BJ (cell line): ENCODE data around the gene RYR1. TPM values are rescaled to one million over a fixed set of nuclear protein-coding genes. Genes with fewer than 3 reads are reported as not detected.
"Not testable (repeated sequence)": the region's sequence is repeated elsewhere in the genome, so short reads cannot be mapped to it uniquely, and the experiment has no call there.

ENCODE experiments used
- CTCF ChIA-PET: fragments of 350-600 bp; formaldehyde crosslinking; extraction: SDS; loops from one replicate; lab custom pipeline; 2021; ENCODE audit warnings: antibody characterized with exemption, inconsistent platforms; lab: Yijun Ruan, JAX
- POLR2A ChIA-PET: fragments of 300-600 bp; sonication (Branson Sonifier 250); formaldehyde crosslinking; extraction: SDS; loops from one replicate; lab custom pipeline; 2021; ENCODE audit warnings: antibody characterized with exemption; lab: Charles Lee
- DNase-seq: peaks from one replicate; pipeline ENCODE4 v3.0.0-alpha.2; 2011; ENCODE audit warnings: low read depth
- H3K27me3 ChIP-seq: 2 replicates; pipeline ENCODE4 v1.6.0; 2011; ENCODE audit warnings: low read length; ENCODE audit not compliant: control insufficient read depth, insufficient read depth
- H3K36me3 ChIP-seq: 2 replicates; pipeline ENCODE4 v1.5.1; 2011; ENCODE audit warnings: low read length; ENCODE audit not compliant: control insufficient read depth, insufficient read depth
- H3K4me3 ChIP-seq: 2 replicates; pipeline ENCODE4 v1.5.1; 2011; ENCODE audit warnings: low read depth, mild to moderate bottlenecking, control low read depth, low read length
- CTCF ChIP-seq: IDR thresholded peaks from 2 replicates; pipeline ENCODE4 v1.5.1; 2011; ENCODE audit warnings: low read depth, mild to moderate bottlenecking, control low read depth, inconsistent platforms, low read length, moderate library complexity; ENCODE audit not compliant: insufficient read depth
- polyA plus RNA-seq: library from polyadenylated mRNA; depleted of rRNA; stranded (reverse); fragments of >200 nt; gene quantifications from 2 replicates; pipeline ENCODE4 v1.2.3, GENCODE V29; 2011

RYR1 gene
- polyA plus RNA-seq, 1 experiment: 0.04 TPM

DNA sequence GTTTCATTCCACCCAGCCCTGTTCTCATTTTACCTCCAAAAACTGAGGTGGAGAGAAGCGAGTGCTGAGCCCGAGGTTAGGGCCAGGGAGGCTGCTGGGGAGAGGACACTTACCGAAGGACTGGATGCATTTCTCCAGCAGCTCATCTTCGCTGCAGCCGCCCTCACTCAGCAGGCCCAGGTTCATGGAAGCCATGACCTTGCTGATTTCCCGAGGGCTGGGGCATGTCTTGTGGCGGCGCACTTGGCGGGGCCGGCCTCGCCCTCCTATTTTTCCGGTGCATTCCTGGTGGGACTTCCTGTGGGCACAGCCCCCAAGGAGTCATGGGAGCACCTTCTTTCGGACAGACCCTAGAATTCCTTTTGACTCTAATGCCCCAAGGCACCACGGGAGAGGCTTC is 11.6 kb upstream of the RYR1 start:
- POLR2A ChIA-PET: no interaction called here
- Histone ChIP-seq H3K36me3 (no peaks in the 10 kb centered on the region), H3K27me3 (peaks cover 9% of the 10 kb centered on the region), H3K4me3 (no peak overlapping the region)
- no peak for TF ChIP-seq CTCF
- CTCF ChIA-PET: interaction anchor here (1.1 kb wide), 1 partner anchor 18 kb away, joined by 4 read pairs; no protein-coding TSS in a partner anchor
- DNase-seq: no peak

DNA sequence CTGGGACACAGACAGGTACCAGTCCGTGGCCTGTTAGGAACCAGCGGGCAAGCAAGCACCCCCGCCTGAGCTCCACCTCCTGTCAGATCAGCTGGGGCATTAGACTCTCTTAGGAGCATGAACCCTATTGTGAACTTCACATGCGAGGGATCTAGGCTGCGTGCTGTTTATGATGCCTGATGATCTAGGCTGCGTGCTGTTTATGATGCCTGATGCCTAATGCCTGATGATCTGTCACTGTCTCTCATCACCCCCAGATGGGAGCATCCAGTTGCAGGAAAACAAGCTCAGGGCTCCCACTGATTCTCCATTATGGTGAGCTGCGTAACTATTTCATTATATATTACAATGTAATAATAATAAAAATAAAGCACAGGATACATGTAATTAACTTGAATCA is 11.1 kb upstream of the RYR1 start:
- Histone ChIP-seq H3K27me3 (peaks cover 11% of the 10 kb centered on the region), H3K4me3 (no peak overlapping the region), H3K36me3 (no peaks in the 10 kb centered on the region)
- TF ChIP-seq CTCF: no peak
- CTCF ChIA-PET: interaction anchor here (1.1 kb wide), 1 partner anchor 19 kb away, joined by 4 read pairs; no protein-coding TSS in a partner anchor
- no peak for DNase-seq
- POLR2A ChIA-PET: no interaction called here

GRCh38 chr19:38424272-38424671 is 9.2 kb upstream of the RYR1 start:
- Histone ChIP-seq H3K4me3 (no peak overlapping the region), H3K27me3 (peaks cover 5% of the 10 kb centered on the region; the same call in 1 of the 2 replicates), H3K36me3 (no peaks in the 10 kb centered on the region)
- ChIA-PET POLR2A (no interaction called here), CTCF (interaction anchor here (1.2 kb wide), 1 partner anchor 156 kb away, joined by 4 read pairs; no protein-coding TSS in a partner anchor)
- no peak for DNase-seq
- no peak for TF ChIP-seq CTCF

GRCh38 chr19:38425222-38425809 is 8.2 kb upstream of the RYR1 start:
- Histone ChIP-seq H3K27me3 (peaks cover 5% of the 10 kb centered on the region; the same call in 1 of the 2 replicates), H3K36me3 (no peaks in the 10 kb centered on the region), H3K4me3 (no peak overlapping the region)
- POLR2A ChIA-PET: no interaction called here
- DNase-seq: no peak
- TF ChIP-seq CTCF: no peak
- CTCF ChIA-PET: interaction anchor here (0.6 to 1.2 kb wide), 3 partner anchors 89 to 444 kb away, joined by 3 to 4 read pairs (median 3); partner anchors contain the start of gene CATSPERG

DNA sequence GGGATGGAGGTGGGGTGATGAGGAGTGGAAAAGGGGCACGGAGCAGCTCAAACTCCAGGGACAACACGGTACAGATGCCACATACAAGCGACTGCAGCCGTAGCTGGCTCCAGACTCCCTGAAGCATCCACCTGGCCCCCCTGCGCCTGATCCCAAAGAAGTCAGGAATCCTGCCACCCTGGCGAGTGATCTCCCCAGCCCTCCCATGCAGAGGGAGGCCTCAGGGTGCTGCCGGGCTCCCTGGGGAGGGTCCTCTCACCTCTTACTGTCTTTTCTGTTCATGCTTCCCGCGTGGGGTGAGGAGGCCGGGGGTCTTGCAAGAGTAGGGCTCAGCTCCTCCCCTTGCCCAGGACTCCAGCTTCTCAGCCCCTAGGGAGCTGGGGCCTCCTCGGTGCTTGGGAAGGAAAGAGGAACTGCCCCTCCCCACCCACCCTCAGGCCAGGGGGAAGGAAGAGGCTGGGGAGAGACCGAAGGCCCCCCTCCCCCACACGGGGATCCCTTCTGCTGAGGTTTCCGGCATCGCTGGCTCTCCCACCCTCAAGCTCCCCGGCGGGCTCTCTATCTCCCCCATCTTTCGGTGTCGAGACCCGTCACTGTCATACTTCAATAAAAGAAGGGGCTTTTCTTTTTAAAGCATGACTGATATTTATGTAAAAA is 7.6 kb upstream of the RYR1 start, which contains the start of gene RASGRP4:
RASGRP4 (minus strand) TSS at position 410 of the 657 bp plus-strand sequence; CDS start at position 282, 128 bp downstream.
- ChIA-PET POLR2A (no interaction called here), CTCF (interaction anchor here (0.6 to 1.2 kb wide), 2 partner anchors 90 to 443 kb away, joined by 3 read pairs; partner anchors contain the start of gene CATSPERG)
- no peak for TF ChIP-seq CTCF
- DNase-seq: no peak
- H3K4me3 ChIP-seq: no peak within 1 kb of the TSS
- peaks cover 5% of the 10 kb centered on the region; the same call in 1 of the 2 replicates for H3K27me3 ChIP-seq
- H3K36me3 ChIP-seq: no peaks in the 10 kb centered on the region

- CTCF ChIA-PET, H3K4me3 ChIP-seq, H3K36me3 ChIP-seq, POLR2A ChIA-PET, H3K27me3 ChIP-seq, DNase-seq: not testable (repeated sequence)
Observed at GRCh38 chr19:38427035-38427677, 6.3 kb upstream of the RYR1 start.
